ENCODE results near the gene LPIN1.

DNA sequence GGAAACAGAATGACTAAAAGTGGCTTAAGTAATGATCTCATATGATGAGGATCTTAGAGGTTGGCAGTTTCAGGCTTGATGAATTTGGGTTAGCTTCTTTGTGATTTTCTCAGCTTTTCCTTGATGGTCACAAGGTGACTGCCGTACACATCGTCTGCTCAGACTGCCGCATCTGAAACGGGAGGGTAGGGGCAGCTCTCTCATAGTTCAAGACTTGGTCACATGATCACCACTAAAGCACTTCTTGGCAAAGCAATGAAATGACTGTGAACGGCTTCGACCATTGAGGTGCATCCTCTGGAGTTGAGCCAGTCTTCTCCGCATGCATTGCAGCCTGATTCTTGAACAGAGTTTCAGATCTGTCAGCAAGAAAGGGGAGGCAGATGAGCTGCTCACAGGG lies 43.8 kb downstream of the LPIN1 start:
- no peak for TF ChIP-seq CTCF (IDR thresholded peaks at IDR 0.05 in 8 of 11, conservative IDR thresholded peaks at IDR 0.05 in 3 of 11)
- TF ChIP-seq POLR2A (IDR thresholded peaks at IDR 0.05): no peak
- TF ChIP-seq POLR2AphosphoS5 (IDR thresholded peaks at IDR 0.05): no peak
